Caco-2 (cell line): ENCODE data around the gene CCDC61. TPM values are rescaled to one million over a fixed set of nuclear protein-coding genes. Genes with fewer than 3 reads are reported as not detected.

Source experiments
- BruUV-seq: library from RNA; stranded (reverse); fragments of 400-500 nt; replicated peaks from 2 replicates; lab custom pipeline; 2021; lab: Mats Ljungman, UMichigan
- CTCF ChIA-PET: fragments of 300-600 bp; sonication (Branson Sonifier 250); formaldehyde crosslinking; loops from one replicate; lab custom pipeline; 2022; ENCODE audit warnings: antibody characterized with exemption; lab: Charles Lee
- POLR2A ChIA-PET: fragments of 300-600 bp; sonication (Branson Sonifier 250); formaldehyde crosslinking; loops from one replicate; lab custom pipeline; 2022; ENCODE audit warnings: antibody characterized with exemption; lab: Charles Lee
- DNase-seq, 2 experiments: peaks; one replicate each; pipeline versions ENCODE4 v3.0.0 to v3.0.0-alpha.2; 2020 to 2022
- H3K27me3 ChIP-seq: replicated peaks from 2 replicates; pipeline ENCODE4 v1.6.0; 2011; ENCODE audit warnings: low read length; ENCODE audit not compliant: control insufficient read depth, insufficient read depth
- H3K36me3 ChIP-seq: 2 replicates; pipeline ENCODE4 v1.5.1; 2011; ENCODE audit warnings: low read length; ENCODE audit not compliant: control insufficient read depth, insufficient read depth
- H3K4me1 ChIP-seq: fragments of 250-450 bp; sonication (Bioruptor Pico); 2 replicates; pipeline ENCODE4 v1.5.1; 2020; ENCODE audit warnings: mild to moderate bottlenecking
- H3K4me3 ChIP-seq: 2 replicates; pipeline ENCODE4 v1.5.1; 2011; ENCODE audit warnings: low read depth, mild to moderate bottlenecking, control low read depth, low read length
- H3K9me3 ChIP-seq: fragments of 250-450 bp; sonication (Bioruptor Pico); 2 replicates; pipeline ENCODE4 v1.5.1; 2020; ENCODE audit warnings: mild to moderate bottlenecking, moderate library complexity
- H3K27ac Mint-ChIP-seq: one replicate; pipeline ENCODE4 v1.8.0; 2022; ENCODE audit warnings: mixed read lengths; ENCODE audit not compliant: unreplicated experiment
- H3K27me3 Mint-ChIP-seq: one replicate; pipeline ENCODE4 v1.8.0; 2022; ENCODE audit warnings: mixed read lengths; ENCODE audit not compliant: insufficient read depth, unreplicated experiment
- H3K36me3 Mint-ChIP-seq: one replicate; pipeline ENCODE4 v1.8.0; 2022; ENCODE audit warnings: mild to moderate bottlenecking, mixed read lengths; ENCODE audit not compliant: insufficient read depth, unreplicated experiment
- H3K4me1 Mint-ChIP-seq: one replicate; pipeline ENCODE4 v1.8.0; 2022; ENCODE audit warnings: low read depth, mixed read lengths; ENCODE audit not compliant: unreplicated experiment
- H3K4me3 Mint-ChIP-seq: one replicate; pipeline ENCODE4 v1.8.0; 2022; ENCODE audit warnings: mild to moderate bottlenecking, moderate library complexity, mixed read lengths; ENCODE audit not compliant: unreplicated experiment
- H3K9me3 Mint-ChIP-seq: one replicate; pipeline ENCODE4 v1.8.0; 2022; ENCODE audit warnings: mixed read lengths; ENCODE audit not compliant: unreplicated experiment
- CTCF ChIP-seq, 2 experiments: fragments of 200-600 bp in 1 of 2; IDR thresholded peaks; 1 replicate in 1 of 2; 2 replicates in 1 of 2; pipeline versions ENCODE4 v1.5.1 to v1.8.0; 2011 to 2022; ENCODE audit warnings: antibody characterized with exemption in 1 of 2, control low read depth in 1 of 2, inconsistent platforms in 1 of 2, low read depth in 1 of 2, low read length in 1 of 2, mild to moderate bottlenecking in 1 of 2, moderate library complexity in 1 of 2; ENCODE audit not compliant: insufficient read depth in 1 of 2, severe bottlenecking in 1 of 2, unreplicated experiment in 1 of 2
- intact Hi-C: fragments of 100-400 bp; cut with micrococcal nuclease; formaldehyde crosslinking; loops from one replicate; pipeline ENCODE4 v1.10.0; 2022; ENCODE audit not compliant: unreplicated experiment
- total RNA-seq: library from RNA; stranded (reverse); gene quantifications from 2 replicates; pipeline ENCODE4 v1.2.3, GENCODE V29; 2022

The CCDC61 gene
- total RNA-seq, 1 experiment from 2014 or later: 21.1 TPM

GRCh38 chr19:46016426-46017094 is 21.3 kb downstream of the CCDC61 start:
- H3K4me1 Mint-ChIP-seq: peaks cover 21% of the 10 kb centered on the region
- no TSS peak for BruUV-seq
- H3K9me3 Mint-ChIP-seq: no peaks in the 10 kb centered on the region
- Histone ChIP-seq H3K4me1 (peaks cover 20% of the 10 kb centered on the region), H3K36me3 (no peaks in the 10 kb centered on the region), H3K9me3 (no peaks in the 10 kb centered on the region), H3K27me3 (no peaks in the 10 kb centered on the region; the same call in 1 of the 2 replicates), H3K4me3 (peak overlapping the region; percentile 57)
- ChIA-PET POLR2A (interaction anchor here (0.6 kb wide), 1 partner anchor 246 kb away, joined by 4 read pairs; no protein-coding TSS in a partner anchor), CTCF (interaction anchor here (0.7 to 1.6 kb wide), 12 partner anchors 10 to 248 kb away, joined by 3 to 20 read pairs (median 5); partner anchors contain the start of genes CCDC61, FOXA3, IGFL2 and IGFL4)
- H3K27ac Mint-ChIP-seq: no peak overlapping the region
- peak; percentile 93 to 95 for TF ChIP-seq CTCF (IDR thresholded peaks at IDR 0.05; ENCODE audit: insufficient read depth in 1 of 2, low read depth in 1 of 2, low read length in 1 of 2, severe bottlenecking in 1 of 2, unreplicated experiment in 1 of 2)
- DNase-seq: peak; percentile 78 to 91
- peaks cover 8% of the 10 kb centered on the region for H3K27me3 Mint-ChIP-seq
- H3K36me3 Mint-ChIP-seq: peaks cover 6% of the 10 kb centered on the region
- peak overlapping the region; percentile 86 for H3K4me3 Mint-ChIP-seq
- intact Hi-C loops: loop anchor here (5.0 to 10.0 kb wide), 3 partner anchors 89 to 202 kb away; partner anchors contain the start of gene RSPH6A

- Histone ChIP-seq H3K4me3 (no peak overlapping the region), H3K27me3 (no peaks in the 10 kb centered on the region; the same call in 1 of the 2 replicates), H3K9me3 (no peaks in the 10 kb centered on the region), H3K4me1 (peaks cover 20% of the 10 kb centered on the region), H3K36me3 (no peaks in the 10 kb centered on the region)
- peaks cover 6% of the 10 kb centered on the region for H3K36me3 Mint-ChIP-seq
- DNase-seq: no peak
- POLR2A ChIA-PET: no interaction called here
- CTCF ChIA-PET: interaction anchor here (0.7 to 1.6 kb wide), 12 partner anchors 9 to 248 kb away, joined by 3 to 20 read pairs (median 5); partner anchors contain the start of genes CCDC61, FOXA3, IGFL2 and IGFL4
- H3K4me1 Mint-ChIP-seq: peaks cover 21% of the 10 kb centered on the region
- no TSS peak for BruUV-seq
- no peak overlapping the region for H3K27ac Mint-ChIP-seq
- intact Hi-C loops: loop anchor here (5.0 to 10.0 kb wide), 3 partner anchors 90 to 202 kb away; partner anchors contain the start of gene RSPH6A
- H3K27me3 Mint-ChIP-seq: peaks cover 8% of the 10 kb centered on the region
- peak overlapping the region; percentile 86 for H3K4me3 Mint-ChIP-seq
- H3K9me3 Mint-ChIP-seq: no peaks in the 10 kb centered on the region
- TF ChIP-seq CTCF (IDR thresholded peaks at IDR 0.05; ENCODE audit: insufficient read depth in 1 of 2, low read depth in 1 of 2, low read length in 1 of 2, severe bottlenecking in 1 of 2, unreplicated experiment in 1 of 2): no peak
Observed at GRCh38 chr19:46017095-46017429, 21.8 kb downstream of the CCDC61 start.

- intact Hi-C loops: loop anchor here (5.0 to 10.0 kb wide), 3 partner anchors 91 to 203 kb away; partner anchors contain the start of gene RSPH6A
- BruUV-seq: no TSS peak
- DNase-seq: no peak
- ChIA-PET POLR2A (no interaction called here), CTCF (interaction anchor here (0.6 to 0.9 kb wide), 2 partner anchors 11 to 116 kb away, joined by 3 read pairs; no protein-coding TSS in a partner anchor)
- Mint-ChIP-seq H3K4me3 (no peak overlapping the region), H3K4me1 (peaks cover 21% of the 10 kb centered on the region), H3K27ac (no peak overlapping the region), H3K36me3 (peaks cover 6% of the 10 kb centered on the region), H3K9me3 (no peaks in the 10 kb centered on the region), H3K27me3 (peaks cover 8% of the 10 kb centered on the region)
- no peaks in the 10 kb centered on the region for H3K9me3 ChIP-seq
- H3K4me1 ChIP-seq: peaks cover 20% of the 10 kb centered on the region
- TF ChIP-seq CTCF (IDR thresholded peaks at IDR 0.05; ENCODE audit: insufficient read depth in 1 of 2, low read depth in 1 of 2, low read length in 1 of 2, severe bottlenecking in 1 of 2, unreplicated experiment in 1 of 2): no peak
- H3K4me3 ChIP-seq: no peak overlapping the region
- no peaks in the 10 kb centered on the region for H3K36me3 ChIP-seq
- no peaks in the 10 kb centered on the region; the same call in 1 of the 2 replicates for H3K27me3 ChIP-seq
Observed at GRCh38 chr19:46017874-46018675, 22.8 kb downstream of the CCDC61 start.
